NCI-H510A treated with DMSO at 0.1 percent for 48 hours (cell line): Measurements from ENCODE around the gene TRAF3IP1.
"Not testable (repeated sequence)": the region's sequence is repeated elsewhere in the genome, so short reads cannot be mapped to it uniquely, and the experiment has no call there.

Experiments
- DNase-seq: peaks from one replicate; lab custom pipeline; 2025; lab: John Stamatoyannopoulos, UW

TRAF3IP1 gene

DNA sequence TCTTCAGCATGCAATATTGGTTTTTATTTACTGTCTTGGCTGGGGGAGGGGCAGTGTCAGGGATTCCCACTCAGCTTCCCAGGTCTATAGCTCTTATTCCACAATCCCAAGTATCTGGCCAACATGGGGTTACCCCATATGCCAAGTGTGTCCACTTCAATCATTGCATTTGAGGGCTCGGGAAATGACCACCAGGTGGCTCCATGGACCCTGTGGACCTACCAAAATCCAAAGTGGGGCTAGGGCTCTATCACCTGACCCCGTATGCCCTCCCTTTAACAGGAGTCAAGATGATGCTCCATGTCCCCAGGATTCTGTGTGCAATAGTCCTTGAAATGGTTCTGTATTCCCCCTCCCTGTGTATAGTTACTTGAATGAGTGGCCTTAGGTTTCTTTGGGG lies 12.1 kb upstream of the TRAF3IP1 start:
- no peak for DNase-seq

DNA sequence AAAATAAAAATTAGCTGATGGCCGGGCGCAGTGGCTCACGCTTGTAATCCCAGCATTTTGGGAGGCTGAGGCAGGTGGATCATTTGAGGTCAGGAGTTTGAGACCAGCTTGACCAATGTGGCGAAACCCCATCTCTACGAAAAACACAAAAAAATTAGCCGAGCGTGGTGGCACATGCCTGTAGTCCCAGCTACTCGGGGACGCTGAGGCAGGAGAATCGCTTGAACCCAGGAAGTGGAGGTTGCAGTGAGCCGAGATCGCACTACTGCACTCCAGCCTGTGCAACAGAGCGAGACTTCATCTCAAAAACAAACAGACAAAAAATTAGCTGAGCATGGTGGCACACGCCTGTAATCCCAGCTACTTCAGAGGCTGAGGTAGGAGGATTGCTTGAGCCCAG lies 9.6 kb upstream of the TRAF3IP1 start:
- DNase-seq: not testable (repeated sequence)

DNA sequence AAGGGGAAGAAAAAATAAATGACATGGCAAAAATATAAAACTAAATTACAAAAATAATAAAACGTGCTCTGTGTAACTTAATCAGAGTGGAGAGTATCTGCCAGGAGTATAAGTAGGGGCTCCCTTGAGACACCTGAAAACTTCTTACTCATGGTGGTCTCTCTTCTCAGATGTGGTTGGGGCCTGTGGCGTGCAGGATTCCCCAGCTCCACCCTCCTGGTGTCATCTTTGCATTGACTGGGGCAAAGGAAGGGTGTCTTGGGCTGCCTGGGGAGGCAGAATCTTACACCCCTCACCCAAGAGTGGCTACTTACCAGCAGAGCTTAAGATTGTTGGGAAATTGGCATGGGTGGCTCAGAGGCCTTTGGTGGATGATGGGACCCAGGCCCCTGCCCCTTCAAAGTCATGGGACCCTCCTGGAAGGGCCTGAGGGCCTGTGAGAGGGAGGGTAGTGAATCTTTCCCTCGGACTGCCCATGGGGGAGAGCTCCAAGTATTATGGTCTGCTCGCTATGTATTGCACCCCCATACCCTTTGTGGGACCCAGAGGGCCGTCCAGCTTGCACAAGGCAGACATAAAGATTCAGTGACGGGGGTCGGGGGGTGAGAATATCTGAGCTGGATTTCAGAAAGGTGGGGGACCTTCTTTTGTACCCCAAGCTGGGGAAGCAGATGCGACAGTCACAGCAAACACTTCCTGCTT lies 6.9 kb upstream of the TRAF3IP1 start:
- no peak for DNase-seq

DNA sequence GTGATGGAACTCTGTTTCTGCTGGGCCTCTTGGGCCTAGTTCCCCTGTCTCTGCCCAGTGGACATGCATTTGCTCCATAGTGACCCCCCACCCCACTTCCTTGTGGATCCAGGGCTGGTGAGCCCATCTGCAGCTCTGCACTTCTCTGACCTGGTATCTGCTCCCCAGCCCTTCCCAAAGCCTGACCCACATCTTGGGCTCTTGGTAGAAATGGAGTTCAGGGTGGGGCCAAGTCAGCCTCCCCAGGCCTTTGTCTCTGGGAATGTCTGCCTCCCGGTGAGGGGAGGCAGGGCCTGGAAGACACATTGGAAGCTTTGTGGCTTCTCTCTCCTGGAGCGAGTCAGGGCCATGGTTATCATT lies 6.3 kb upstream of the TRAF3IP1 start:
- no peak for DNase-seq

DNA sequence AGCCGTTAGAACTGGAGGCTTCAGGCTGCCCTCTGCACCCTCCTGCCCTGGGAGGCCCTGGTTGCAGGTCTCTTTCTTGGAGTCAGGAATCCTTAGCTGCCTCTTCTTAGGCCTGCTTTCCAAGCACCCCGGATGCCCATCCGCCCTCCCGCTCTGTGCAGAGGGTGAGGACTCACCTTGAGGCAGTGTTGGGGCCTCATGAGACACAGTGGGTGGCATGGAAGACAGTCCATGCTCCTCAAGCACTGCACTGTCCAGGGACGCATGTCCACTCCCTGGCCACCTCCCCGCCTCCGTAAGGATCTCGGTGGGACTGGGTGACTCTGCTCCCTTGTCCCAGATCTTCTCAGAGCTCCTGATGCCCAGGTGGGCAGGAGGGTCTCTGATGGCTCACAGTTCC lies 5.7 kb upstream of the TRAF3IP1 start:
- no peak for DNase-seq

DNA sequence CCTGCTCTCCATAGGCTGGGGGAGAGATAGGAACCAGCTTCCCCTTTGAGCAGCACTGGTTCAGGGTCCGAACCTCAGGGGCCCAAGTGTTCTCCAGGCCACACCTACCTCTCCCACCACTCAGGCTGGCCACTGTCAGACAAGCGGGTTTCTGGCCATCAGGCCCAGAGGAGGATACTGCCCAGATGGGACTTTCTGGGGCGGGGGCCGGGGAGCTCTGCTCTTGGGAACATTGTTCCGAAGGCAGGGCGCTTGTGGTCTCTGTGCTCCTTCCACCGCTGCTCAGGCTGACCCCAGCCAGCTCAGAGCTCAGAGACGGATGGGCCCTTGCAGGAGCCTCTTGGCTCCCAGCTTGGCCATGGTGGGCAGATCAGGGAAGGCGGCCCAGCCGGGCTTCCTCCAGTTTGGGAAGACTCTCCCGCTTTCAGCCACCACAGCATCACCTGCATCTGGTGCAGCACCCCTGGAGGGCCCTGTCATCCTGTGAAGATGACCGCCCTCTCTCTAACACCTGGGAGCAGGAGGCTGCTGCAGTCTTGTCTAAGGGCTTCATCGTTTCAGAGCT lies 5.2 kb upstream of the TRAF3IP1 start:
- DNase-seq: no peak

DNA sequence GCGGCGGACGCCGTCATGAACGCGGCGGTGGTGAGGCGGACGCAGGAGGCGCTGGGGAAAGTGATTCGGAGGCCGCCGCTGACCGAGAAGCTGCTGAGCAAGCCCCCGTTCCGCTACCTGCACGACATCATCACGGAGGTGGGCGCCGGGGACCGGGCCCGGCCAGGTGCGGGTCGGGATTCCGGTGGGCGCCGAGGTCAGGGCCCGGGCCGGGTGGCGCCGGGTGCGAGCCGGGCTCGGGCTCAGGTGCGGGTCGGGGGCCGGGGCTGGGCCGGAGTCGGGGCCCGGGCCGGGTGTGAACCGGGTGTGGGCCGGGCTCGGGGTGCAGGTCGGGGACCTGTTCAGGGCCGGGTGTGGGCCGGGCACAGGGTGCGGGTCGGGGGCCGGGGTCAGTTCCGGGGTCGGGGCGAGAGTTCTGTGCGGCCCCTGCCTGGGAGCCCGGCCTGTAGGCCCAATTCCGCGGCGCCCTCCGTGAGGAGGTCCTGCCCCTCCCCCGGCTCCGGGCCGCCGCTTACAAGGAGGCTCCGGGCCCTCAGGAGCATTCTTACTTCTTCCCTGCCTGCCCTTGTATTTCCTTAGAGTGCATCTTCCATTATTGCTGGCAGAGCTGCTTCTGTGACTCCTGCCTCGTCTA lies 447 bp downstream of the TRAF3IP1 start:
- DNase-seq: no peak

DNA sequence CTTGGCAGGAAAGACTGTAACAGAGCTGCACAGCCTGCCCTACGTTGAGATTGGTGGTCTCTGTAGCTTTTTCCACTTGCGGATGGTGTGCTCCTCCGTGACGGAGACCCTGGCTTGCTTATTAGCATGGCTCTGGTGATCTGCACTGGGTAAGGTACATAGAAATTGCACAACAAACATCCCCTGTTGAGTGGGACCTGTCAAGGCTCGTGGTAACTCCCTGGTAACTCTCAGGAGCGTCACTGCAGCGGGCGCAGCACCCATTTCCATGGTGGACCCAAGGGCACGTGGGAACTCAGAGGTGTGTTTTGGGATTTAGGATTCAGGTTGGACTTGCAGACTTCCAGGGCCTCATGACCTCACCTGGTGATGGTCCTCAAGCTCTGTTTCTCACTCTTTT lies 1.1 kb downstream of the TRAF3IP1 start:
- DNase-seq: no peak

DNA sequence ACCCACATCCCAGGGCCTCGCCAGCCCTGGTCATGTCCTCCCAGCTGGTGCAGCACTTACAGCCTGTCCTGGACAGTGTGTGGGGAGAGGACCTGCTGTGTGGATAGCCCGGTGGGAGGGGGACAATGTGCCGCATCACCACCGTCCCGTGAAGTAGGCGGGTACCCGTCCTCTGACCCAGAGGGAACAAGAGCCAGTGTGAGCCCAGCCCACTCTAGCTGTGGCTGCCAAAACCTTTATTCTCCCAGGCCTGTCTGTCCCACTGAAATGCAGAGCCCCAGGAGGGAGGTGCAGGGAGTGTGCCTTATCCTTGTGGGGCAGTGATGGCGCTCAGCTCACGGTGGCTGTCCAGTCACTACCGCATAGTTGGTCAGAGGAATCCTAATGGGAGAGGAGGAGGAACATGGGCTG lies 1.7 kb downstream of the TRAF3IP1 start:
- no peak for DNase-seq

DNA sequence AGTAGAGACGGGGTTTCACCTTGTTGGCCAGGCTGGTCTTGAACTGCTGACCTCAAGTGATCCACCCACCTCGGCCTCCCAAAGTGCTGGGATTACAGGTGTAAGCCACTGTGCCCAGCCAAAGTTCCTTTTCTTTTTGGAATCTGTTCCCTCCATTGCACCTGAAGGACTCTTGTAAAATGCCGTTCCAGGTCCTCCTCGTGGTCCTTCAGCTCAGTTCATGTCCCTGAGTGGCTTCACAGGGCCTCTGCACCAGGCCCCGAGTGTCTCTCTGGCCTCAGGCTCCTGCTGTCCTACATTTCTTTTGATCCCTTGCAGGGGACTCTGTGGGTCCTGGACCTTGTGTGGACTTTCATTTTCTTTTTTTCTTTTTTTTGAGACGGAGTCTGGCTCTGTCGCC lies 3.9 kb downstream of the TRAF3IP1 start:
- DNase-seq: not testable (repeated sequence)

DNA sequence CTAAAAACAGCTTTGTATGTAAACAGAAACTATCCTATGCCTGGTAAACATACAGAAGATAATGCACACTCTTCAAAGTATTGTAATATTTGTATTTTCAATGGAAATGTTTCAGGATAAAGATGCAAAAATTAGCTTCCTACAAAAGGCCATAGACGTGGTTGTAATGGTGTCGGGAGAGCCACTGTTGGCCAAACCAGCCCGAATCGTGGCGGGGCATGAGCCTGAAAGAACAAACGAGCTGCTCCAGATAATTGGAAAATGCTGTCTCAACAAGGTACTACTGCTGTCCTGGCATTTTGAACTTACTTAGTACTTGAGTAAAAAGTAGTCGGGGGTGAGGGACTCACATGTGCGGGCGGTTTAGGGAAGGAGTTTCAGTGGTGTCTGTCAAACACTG lies 5.4 kb downstream of the TRAF3IP1 start:
- DNase-seq: no peak

DNA sequence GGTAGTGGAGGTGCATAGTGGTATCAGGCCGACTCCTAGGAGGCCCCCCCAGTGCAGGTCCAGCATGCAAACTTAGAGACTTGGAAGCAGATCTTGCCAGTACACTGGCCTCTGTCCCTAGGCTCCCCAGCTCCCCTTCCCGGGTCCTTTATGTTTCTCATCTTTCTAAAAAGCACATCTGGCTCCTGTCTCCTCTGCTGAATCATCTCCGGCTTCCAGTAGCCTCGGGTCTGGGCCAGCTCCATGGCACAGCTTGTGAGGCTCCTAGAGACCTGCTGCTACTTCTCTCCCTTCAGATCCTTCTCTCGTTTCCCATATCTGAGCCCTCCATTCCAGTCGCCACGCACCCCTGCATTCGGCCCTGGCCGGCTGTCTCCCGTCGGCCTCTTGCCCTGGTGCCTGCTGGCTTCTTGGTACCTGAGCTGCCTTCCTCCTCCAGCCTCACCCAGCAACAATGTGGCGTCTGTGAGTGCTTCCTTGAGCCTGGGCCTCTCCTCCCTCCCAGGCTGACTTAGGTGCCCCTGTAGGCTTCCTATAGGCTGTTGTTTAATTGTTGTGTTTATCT lies 6.6 kb downstream of the TRAF3IP1 start:
- DNase-seq: no peak

DNA sequence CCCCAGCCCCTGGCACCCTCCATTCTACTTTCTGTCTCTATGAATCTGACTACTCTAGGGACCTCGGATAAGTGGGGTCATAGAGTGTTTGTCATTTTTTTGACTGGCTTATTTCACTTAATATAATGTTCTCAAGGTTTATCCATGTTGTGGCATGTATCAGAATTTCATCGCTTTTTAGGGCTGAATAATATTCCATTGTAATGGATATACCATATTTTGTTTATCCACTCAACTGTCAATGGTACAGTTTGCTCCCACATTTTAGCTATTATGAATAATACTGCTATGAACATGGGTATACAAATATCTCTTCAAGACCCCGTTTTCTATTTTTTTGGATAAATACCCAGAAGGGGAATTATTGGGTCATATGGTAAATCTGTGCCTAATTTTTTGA lies 7.4 kb downstream of the TRAF3IP1 start:
- no peak for DNase-seq

DNA sequence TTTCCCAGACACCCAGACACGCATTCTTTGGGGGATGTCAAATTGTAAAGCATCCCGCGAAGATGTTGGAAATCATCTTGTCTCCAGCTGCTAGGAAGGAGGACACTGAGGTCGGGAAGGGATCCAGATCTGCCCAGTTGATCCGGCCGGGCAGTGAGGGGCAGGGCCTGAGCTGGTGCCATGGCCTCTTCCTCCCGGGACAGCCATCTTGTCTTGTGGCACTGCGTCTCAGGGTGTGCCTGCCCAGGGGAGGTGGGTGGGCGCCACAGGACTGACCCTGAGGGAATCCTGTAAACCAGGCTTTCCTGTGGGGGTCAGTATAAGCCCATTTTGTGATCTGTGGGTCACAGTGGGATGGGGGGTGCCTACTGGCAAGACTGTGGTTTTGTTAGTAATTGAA lies 10.1 kb downstream of the TRAF3IP1 start:
- DNase-seq: no peak

DNA sequence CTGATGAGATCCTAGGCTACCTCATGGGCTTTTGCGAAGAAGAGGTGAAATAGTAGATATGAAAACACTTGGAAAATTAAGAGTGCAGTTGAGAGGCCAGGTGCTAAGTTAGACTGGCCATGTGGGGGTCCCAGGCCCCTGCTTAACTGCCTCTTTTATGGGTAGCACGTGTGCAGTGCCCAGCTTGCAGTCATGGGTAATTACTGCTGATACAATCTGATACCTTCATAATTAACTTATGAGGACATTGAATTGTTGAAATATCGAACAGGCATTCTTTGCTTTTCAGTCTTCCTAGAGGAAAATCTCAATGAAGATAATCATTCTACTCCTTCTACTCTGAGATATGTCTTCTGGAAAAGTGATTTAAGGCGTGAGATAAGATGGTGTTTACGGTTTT lies 11.6 kb downstream of the TRAF3IP1 start:
- no peak for DNase-seq

DNA sequence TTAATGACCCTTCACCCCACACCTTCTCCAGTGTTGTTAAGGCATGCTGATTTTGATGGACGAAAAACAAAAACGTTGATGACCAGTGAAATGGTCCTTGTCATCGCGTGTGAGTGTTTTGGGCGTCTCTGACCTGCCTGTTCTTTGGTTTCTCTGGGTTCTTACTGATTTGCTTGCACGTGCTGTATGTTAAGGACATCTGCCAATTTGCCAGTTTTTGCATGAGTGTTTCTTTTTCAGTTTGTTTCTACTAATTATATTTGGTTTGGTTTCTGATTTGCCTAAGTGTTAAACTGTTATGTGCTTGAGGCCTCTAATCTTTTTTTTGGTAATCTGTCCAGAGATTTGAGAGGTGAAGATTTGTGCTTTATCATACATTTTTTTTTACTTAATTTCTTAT lies 14.6 kb downstream of the TRAF3IP1 start:
- DNase-seq: no peak

DNA sequence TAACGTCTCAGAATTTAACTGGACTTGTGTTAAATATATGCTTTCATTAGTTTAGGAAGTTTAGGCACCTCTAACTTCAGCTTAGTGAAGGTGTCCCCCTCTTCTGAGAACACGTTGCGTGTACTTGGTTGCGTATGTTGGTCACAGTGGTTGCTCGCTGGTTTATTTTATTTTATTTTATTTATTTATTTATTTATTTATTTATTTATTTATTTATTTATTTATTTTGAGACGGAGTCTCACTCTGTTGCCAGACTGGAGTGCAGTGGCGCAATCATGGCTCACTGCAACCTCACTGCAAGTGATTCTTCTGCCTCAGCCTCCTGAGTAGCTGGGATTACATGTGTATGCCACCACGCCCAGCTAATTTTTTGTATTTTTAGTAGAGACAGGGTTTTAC lies 15.3 kb downstream of the TRAF3IP1 start:
- not testable (repeated sequence) for DNase-seq

DNA sequence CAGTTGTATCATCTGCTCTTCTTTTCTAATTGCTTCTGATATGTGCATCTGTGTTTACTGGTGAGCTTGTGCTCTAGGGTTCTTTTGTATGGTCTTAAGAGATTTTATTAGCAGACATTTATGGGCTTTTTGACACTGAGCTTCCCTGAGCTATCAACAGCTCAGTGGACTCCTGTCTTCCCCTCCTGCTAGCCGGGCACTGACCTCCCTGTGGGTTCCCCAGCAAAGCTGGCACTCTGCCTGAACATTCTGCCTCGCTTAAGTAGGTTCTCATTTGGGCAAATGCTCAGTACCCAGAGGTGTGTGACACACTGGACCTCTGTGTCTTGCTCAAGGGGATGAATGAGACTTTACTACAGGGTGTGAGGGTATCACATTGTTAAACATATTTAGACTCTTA lies 15.8 kb downstream of the TRAF3IP1 start:
- no peak for DNase-seq

DNA sequence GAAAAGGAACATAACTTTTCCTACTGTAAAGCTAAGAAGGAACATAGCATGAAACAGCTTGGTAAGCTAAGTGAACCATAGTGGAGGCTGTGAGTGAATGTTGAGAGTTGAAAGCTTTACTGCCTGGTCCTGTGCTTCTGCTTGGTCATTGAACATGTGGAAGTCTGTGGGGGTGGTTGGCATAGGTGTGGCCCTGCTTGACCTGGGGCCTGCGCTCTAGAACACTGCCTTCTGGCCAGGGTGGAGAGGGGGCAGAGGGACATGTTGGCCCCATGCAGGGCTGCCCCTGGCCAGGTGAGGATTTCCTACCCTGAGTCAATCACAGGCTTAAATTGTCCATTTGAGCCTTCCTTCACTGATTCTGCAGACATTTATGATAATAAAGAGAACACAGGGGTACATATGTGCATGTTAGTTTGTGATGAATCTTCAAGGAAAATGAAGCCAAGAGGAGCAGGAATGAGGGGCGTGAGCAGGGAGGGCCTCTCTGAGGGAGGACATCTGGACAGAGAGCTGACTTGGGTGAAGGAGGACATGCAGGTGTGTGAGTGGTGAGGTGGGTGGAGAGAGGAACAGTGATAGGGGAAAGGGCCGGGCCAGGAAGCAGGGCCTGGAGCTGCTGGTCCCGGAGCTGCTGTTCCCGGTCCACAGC lies 16.6 kb downstream of the TRAF3IP1 start:
- no peak for DNase-seq

DNA sequence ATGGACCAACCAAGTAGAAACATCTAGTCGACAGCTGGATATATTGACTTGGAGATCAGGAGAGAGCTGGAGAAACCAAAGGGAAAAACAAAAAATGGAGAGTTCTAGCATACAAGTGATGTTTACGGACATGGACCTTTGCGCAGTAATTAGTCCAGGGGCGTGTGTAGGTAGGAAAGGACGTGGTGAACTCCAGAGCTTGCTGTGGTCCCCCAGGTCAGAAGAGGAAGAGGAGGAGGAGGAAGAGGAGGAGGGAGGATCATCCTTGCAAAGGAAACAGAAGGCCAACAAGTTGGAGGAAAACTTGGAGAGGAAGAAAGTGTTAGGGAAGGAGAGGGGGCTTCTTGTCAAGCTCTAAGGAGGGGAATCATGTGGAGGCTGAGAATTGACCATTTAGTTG lies 17.5 kb downstream of the TRAF3IP1 start:
- DNase-seq: no peak

DNA sequence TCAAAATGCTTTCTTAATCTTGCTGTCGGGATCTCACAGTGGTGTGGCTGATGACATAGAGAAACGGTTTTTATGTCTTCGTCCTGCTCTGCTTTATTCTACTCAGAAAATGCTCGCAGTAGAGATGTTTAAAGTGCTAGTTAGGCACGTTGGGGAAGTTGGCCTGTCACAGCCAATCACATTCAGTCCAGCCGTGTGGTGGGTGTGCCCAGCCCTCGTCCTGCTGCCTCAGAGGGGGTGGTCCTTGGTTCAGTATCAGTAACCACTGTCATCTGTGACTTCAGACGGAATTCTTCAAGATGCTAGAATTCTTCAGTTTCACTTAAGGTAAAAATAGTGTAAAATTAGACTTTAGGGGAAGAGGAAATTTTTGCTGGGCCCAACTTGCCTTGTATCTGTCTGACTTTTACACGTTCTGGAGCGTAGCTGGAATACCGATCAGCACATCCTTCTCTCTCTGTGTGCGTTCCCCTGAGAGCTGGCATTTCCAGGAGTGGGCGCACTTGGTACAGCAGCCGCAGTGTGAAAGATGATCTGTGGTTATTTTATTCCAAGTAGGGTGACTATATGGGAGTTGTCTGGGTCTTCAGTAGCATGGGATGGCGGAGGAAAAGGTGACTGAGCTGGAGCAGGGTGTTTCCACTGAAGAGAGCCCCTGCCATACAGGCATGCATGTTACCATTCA lies 18.5 kb downstream of the TRAF3IP1 start:
- DNase-seq: no peak

DNA sequence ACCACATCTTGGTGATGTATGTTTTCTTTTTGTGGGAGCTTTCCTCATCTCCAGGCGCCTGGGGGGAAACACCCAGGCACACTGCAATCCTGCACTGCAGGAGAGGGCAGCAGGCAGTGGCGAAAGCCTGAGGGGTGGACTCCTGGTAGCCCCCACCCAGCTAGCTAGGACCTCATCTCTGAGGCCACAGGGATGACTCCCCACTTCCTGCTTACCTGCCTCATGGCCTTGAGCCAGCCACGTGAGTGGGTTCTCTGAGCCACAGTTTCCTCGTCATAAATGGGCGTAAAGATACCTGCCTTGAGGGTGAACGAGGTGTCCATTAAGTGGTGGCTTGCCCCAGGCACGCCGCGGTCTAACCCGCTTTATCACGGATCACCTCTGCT lies 19.1 kb downstream of the TRAF3IP1 start:
- DNase-seq: no peak
